GM21786 (cell line): ENCODE results near the gene IL22RA1.

Experiments
- ATAC-seq: cut with Tn5 transposase; IDR thresholded peaks from one replicate; pipeline ENCODE4 v1.9.1; 2021; ENCODE audit not compliant: unreplicated experiment

Gene IL22RA1

GRCh38 chr1:24077278-24077978 is 65.5 kb downstream of the IL22RA1 start:
- ATAC-seq, result no peak

DNA sequence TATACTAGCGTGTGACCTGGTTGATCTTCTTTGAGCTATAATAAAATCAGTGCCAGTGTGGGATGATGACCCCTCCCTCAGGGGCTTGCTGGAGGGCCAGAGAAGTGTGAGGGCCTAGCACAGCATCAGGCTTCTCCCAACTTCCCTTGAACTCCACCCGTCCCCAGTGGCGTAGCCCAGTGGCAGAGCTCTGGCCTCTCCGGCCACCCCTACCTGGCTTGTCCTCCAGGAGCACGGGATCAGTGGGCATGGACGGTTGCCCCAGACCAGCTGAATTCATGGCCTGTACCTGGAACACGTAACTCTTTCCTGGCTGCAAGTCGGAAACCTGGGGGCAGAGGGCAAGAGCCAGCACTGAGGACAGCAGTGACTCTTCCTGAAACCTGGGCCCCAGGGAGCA is 67.0 kb downstream of the IL22RA1 start:
- no peak for ATAC-seq

DNA sequence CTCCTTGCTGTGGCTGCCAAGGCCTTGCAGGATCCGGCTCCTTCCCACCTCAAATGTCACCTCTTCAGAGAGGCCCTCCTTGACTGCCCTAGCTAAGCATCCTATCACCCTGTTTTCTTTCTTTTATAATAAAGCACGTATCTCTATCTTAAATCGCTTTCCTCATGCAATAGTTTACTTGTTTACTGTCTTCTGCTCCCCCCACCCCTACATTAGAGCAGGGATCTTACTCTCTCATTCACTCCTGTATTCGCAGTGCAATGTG is 67.4 kb downstream of the IL22RA1 start:
- no peak for ATAC-seq

GRCh38 chr1:24074817-24075589 is 67.9 kb downstream of the IL22RA1 start:
- no peak for ATAC-seq

GRCh38 chr1:24074196-24074595 is 68.7 kb downstream of the IL22RA1 start:
- no peak for ATAC-seq

DNA sequence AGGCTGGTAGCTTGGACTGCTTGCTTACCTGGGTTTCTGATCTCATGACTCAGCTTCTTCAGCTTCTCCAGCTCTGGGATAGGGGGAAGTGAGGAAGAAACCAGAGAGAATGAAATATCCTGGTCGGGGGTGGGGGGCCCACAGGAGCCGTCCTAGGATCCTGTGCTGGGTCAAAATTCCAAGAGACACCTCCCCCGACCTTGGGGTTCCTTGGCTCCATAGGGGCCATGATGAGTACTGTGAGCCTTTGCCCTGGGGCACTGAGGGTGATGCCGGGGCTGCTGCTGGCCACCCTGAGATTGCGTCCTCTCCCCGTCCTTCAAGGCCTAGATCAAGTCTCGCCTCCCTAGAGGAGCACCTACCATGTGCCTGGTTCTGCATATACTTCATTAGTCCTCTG is 71.0 kb downstream of the IL22RA1 start:
- ATAC-seq, result no peak

- no peak for ATAC-seq
These were observed 72.0 kb downstream of the IL22RA1 start for GRCh38 chr1:24070821-24071393.

DNA sequence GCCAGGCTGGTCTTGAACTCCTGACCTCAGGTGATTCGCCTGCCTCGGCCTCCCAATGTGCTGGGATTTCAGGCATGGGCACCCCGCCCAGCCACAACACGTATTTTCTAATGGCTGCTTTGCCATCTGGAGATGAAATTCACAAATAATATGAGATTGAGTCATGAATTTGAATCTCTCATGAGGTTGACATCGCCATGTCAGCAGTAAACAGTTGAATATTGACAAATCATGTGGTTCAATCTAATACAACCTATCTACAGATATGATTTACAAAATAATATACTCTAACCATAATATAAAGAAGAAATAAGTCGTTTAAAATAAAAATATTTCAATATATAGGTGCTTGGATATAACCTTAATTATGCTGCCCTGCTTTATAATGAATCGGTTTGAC is 73.1 kb downstream of the IL22RA1 start:
- no peak for ATAC-seq
